Brain microvascular endothelial cell (primary cell): ENCODE results near the gene CARMIL1.

Experiments used
- DNase-seq: peaks from one replicate; pipeline ENCODE4 v3.0.0-alpha.2; 2020
- H3K27ac ChIP-seq: fragments of 250-450 bp; sonication (Bioruptor Pico); 2 replicates; pipeline ENCODE4 v1.5.1; 2020; ENCODE audit warnings: mild to moderate bottlenecking, moderate library complexity
- H3K27me3 ChIP-seq: fragments of 250-450 bp; sonication (Bioruptor Pico); replicated peaks from 2 replicates; pipeline ENCODE4 v1.5.1; 2020; ENCODE audit warnings: mild to moderate bottlenecking
- H3K36me3 ChIP-seq: fragments of 250-450 bp; sonication (Bioruptor Pico); replicated peaks from 2 replicates; pipeline ENCODE4 v1.5.1; 2020; ENCODE audit warnings: mild to moderate bottlenecking
- H3K4me3 ChIP-seq: 2 replicates; pipeline ENCODE4 v1.5.1; 2011; ENCODE audit warnings: low read depth, mild to moderate bottlenecking, control low read depth, low read length, moderate library complexity
- CTCF ChIP-seq: IDR thresholded peaks from 2 replicates; pipeline ENCODE4 v1.5.1; 2011; ENCODE audit warnings: low read depth, mild to moderate bottlenecking, moderate library complexity, low read length, control low read depth, inconsistent platforms; ENCODE audit errors: missing control alignments
- in situ Hi-C: cut with HindIII; loops from 2 replicates; pipeline ENCODE4 v1.10.0; 2017; ENCODE audit warnings: low sequenced_read_pairs, low pct_ligation_motif_present

The CARMIL1 gene

GRCh38 chr6:25506020-25506419 is 226.8 kb downstream of the CARMIL1 start:
- H3K27ac ChIP-seq: no peak overlapping the region
- no peaks in the 10 kb centered on the region for H3K36me3 ChIP-seq
- no peak for DNase-seq
- H3K27me3 ChIP-seq: no peaks in the 10 kb centered on the region
- in situ Hi-C loops: no loop called here
- no peak overlapping the region for H3K4me3 ChIP-seq
- TF ChIP-seq CTCF: no peak

GRCh38 chr6:25508051-25508450 is 228.9 kb downstream of the CARMIL1 start:
- no peaks in the 10 kb centered on the region for H3K36me3 ChIP-seq
- no peak overlapping the region for H3K27ac ChIP-seq
- no peak for DNase-seq
- no peak for TF ChIP-seq CTCF
- in situ Hi-C loops: no loop called here
- H3K27me3 ChIP-seq: no peaks in the 10 kb centered on the region
- no peak overlapping the region for H3K4me3 ChIP-seq

- H3K27ac ChIP-seq: no peak overlapping the region
- in situ Hi-C loops: no loop called here
These were observed 232.2 kb downstream of the CARMIL1 start for GRCh38 chr6:25511376-25511775.

DNA sequence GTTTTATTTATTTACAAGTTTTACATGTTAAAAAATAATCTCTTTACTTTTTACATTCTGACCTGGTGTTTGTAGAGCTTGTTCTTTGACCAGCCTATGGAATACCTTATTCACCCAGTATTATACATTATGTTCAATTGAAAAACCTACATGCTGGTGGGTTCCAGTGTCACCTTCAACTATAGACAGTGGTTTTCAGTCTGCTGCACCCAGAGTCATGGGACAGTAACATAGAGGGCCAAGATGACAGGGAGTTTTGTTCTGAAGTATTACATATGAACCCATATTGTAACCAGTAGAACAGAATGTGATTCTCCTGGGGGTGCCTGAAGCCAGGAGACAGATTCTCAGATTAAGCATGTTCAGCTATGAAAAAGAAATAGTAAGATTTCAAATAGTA is 233.4 kb downstream of the CARMIL1 start:
- TF ChIP-seq CTCF: no peak
- Histone ChIP-seq H3K36me3 (no peaks in the 10 kb centered on the region), H3K27ac (no peak overlapping the region), H3K27me3 (no peaks in the 10 kb centered on the region), H3K4me3 (no peak overlapping the region)
- in situ Hi-C loops: no loop called here
- no peak for DNase-seq

More at GRCh38 chr6:25511376-25511775, 232.2 kb downstream of the CARMIL1 start:
- no peak for DNase-seq
- no peak for TF ChIP-seq CTCF
- no peak overlapping the region for H3K4me3 ChIP-seq
- no peaks in the 10 kb centered on the region for H3K36me3 ChIP-seq
- no peaks in the 10 kb centered on the region for H3K27me3 ChIP-seq

GRCh38 chr6:25519856-25520255 is 240.7 kb downstream of the CARMIL1 start:
- Histone ChIP-seq H3K27me3 (no peaks in the 10 kb centered on the region), H3K27ac (no peak overlapping the region), H3K4me3 (no peak overlapping the region), H3K36me3 (no peaks in the 10 kb centered on the region)
- in situ Hi-C loops: no loop called here
- DNase-seq: no peak
- TF ChIP-seq CTCF: no peak

GRCh38 chr6:25524542-25524941 is 245.4 kb downstream of the CARMIL1 start:
- DNase-seq: no peak
- TF ChIP-seq CTCF: no peak
- in situ Hi-C loops: no loop called here
- Histone ChIP-seq H3K4me3 (no peak overlapping the region), H3K27me3 (no peaks in the 10 kb centered on the region), H3K27ac (no peak overlapping the region), H3K36me3 (no peaks in the 10 kb centered on the region)
